ENCODE data around the gene RGS12. TPM values are rescaled to one million over a fixed set of nuclear protein-coding genes. Genes with fewer than 3 reads are reported as not detected.

Gene RGS12, protein sequence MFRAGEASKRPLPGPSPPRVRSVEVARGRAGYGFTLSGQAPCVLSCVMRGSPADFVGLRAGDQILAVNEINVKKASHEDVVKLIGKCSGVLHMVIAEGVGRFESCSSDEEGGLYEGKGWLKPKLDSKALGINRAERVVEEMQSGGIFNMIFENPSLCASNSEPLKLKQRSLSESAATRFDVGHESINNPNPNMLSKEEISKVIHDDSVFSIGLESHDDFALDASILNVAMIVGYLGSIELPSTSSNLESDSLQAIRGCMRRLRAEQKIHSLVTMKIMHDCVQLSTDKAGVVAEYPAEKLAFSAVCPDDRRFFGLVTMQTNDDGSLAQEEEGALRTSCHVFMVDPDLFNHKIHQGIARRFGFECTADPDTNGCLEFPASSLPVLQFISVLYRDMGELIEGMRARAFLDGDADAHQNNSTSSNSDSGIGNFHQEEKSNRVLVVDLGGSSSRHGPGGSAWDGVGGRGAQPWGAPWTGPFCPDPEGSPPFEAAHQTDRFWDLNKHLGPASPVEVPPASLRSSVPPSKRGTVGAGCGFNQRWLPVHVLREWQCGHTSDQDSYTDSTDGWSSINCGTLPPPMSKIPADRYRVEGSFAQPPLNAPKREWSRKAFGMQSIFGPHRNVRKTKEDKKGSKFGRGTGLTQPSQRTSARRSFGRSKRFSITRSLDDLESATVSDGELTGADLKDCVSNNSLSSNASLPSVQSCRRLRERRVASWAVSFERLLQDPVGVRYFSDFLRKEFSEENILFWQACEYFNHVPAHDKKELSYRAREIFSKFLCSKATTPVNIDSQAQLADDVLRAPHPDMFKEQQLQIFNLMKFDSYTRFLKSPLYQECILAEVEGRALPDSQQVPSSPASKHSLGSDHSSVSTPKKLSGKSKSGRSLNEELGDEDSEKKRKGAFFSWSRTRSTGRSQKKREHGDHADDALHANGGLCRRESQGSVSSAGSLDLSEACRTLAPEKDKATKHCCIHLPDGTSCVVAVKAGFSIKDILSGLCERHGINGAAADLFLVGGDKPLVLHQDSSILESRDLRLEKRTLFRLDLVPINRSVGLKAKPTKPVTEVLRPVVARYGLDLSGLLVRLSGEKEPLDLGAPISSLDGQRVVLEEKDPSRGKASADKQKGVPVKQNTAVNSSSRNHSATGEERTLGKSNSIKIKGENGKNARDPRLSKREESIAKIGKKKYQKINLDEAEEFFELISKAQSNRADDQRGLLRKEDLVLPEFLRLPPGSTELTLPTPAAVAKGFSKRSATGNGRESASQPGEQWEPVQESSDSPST (N-terminal part only)
- total RNA-seq = 1 to 10 TPM; 8.0 to 9.4 TPM

DNA sequence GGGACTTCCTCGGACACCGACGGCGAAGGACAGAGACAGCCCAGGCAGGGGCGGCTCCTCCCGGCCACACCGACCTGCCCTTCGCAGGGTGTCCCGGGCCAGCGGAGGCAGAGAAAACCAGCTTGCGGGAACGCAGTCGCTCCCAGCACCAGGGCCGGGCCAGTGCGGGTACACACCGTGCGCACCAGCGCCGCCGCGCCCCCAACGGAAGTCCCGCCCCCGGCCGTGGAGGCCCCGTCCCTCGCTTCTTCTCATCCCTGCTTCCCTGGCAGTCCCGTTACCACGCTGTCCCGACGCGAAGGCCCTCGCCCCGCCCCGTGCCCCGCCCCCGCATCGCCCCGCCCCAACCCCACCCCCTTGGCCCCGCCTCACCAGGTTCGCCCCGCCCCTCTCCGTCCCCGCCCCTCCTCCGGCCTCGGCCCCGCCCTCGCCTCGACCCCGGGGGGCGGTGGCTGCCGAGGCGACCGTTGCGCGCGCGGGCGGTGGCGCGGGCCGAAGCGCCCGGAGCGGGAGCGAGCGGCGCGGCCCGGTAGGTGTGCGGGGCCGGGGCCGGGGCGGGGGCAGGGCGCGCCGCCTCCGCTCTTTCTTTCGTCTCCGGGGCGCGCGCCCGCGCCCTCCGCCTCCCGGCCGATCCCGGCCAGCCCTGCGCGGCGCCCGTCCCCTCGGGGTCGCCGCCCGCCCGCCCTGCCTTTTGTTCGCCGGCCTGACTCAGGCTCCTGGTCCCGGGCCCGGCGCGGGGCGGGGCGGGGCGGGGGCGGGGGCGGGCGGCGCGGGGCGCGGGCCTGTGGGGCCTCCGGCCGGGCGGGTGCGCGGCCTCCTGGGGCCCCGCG lies at the start of gene RGS12:
Gene RGS12, plus strand, starts transcription at position 451 of the 830 bp plus-strand sequence. CDS start 23,150 bp downstream, outside the sequence.
- H3K36me3 Mint-ChIP-seq (ENCODE audit: low read depth) = no peaks in the 10 kb centered on the region
- H3K9me3 Mint-ChIP-seq (ENCODE audit: low read depth) = no peaks in the 10 kb centered on the region
- H3K4me3 Mint-ChIP-seq = peak within 1 kb of the TSS; percentile 81
- intact Hi-C loops (cut with DNase I, micrococcal nuclease) = loop anchor here (1.0 to 5.0 kb wide), 14 partner anchors 10 to 1420 kb away; partner anchors contain the start of genes HTT (in 2 of the 2), HTT-AS (in 2 of the 2), FAM193A (in 1 of the 2) and GRK4 (in 1 of the 2)
- DNase-seq (peak; percentile 93), ATAC-seq (peak; percentile 95)
- POLR2A ChIA-PET = interaction anchor here (0.5 kb wide), 1 partner anchor 96 kb away, joined by 3 read pairs; no protein-coding TSS in a partner anchor
- H3K27ac Mint-ChIP-seq = peak within 1 kb of the TSS; percentile 64
- H3K4me1 Mint-ChIP-seq = peaks cover 11% of the 10 kb centered on the region
- H3K27me3 Mint-ChIP-seq = peaks cover 4% of the 10 kb centered on the region
- CTCF ChIA-PET = no interaction called here

DNA sequence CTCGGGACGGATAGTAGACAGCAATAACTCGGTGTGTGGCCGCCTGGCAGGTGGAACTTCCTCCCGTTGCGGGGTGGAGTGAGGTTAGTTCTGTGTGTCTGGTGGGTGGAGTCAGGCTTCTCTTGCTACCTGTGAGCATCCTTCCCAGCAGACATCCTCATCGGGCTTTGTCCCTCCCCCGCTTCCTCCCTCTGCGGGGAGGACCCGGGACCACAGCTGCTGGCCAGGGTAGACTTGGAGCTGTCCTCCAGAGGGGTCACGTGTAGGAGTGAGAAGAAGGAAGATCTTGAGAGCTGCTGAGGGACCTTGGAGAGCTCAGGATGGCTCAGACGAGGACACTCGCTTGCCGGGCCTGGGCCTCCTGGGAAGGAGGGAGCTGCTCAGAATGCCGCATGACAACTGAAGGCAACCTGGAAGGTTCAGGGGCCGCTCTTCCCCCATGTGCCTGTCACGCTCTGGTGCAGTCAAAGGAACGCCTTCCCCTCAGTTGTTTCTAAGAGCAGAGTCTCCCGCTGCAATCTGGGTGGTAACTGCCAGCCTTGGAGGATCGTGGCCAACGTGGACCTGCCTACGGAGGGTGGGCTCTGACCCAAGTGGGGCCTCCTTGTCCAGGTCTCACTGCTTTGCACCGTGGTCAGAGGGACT lies 49.6 kb upstream of the RGS12 start:
- Mint-ChIP-seq H3K9me3 (ENCODE audit: low read depth) (no peaks in the 10 kb centered on the region), H3K27me3 (no peaks in the 10 kb centered on the region), H3K36me3 (ENCODE audit: low read depth) (peaks cover 2% of the 10 kb centered on the region), H3K27ac (peak overlapping the region; percentile 53), H3K4me1 (peaks cover 10% of the 10 kb centered on the region), H3K4me3 (no peak overlapping the region)
- ChIA-PET CTCF (no interaction called here), POLR2A (interaction anchor here (1.3 kb wide), 1 partner anchor 19 kb away, joined by 5 read pairs; no protein-coding TSS in a partner anchor)
- DNase-seq = no peak
- intact Hi-C loops (cut with DNase I, micrococcal nuclease) = no loop called here
- ATAC-seq = peak; percentile 23

DNA sequence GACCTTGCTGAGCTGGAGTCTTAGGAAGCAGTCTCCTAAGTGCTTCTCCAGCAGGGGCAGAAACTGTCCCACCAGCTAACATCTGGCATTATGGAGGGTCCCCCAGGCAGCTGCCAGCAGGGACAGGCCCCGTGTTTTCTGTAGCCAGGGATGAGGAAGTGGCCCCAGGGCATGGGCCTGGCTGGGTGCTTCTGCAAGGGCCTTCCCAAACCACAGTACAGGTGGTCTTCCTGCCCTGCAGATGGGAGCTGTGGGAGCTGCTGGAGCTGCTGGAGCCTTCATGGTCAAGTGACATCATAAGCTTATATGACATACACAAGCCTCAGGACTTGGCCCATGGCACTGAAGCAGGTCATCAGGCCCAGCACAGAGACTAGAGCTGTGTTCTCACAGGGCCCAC lies 48.8 kb upstream of the RGS12 start:
- intact Hi-C loops (cut with DNase I, micrococcal nuclease) = no loop called here
- no peak overlapping the region for H3K4me3 Mint-ChIP-seq
- CTCF ChIA-PET = no interaction called here

DNA sequence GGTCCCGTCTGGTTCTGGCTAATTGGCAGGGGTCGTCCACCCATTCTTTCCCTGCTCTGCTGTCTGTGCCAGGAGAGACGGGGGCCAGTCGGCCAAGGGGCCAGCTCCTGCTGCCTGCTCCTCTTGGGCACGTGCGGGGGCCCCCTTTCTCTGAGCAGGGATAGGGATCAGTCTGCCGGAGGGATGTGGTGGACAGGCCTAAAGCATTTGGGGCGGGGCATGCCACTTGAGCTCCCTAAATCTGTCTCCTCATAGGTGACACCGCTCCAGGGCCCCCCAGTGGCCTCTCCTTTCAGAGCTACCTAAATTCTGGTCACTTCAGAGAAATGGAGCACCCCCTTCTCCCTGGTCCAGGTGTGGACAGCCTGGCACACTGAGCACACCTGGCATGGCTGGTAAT lies 48.1 kb upstream of the RGS12 start:
- H3K4me3 Mint-ChIP-seq = no peak overlapping the region
- peaks cover 10% of the 10 kb centered on the region for H3K4me1 Mint-ChIP-seq
- no peak for DNase-seq
- no peaks in the 10 kb centered on the region for H3K27me3 Mint-ChIP-seq
- ATAC-seq = no peak
- no peaks in the 10 kb centered on the region for H3K9me3 Mint-ChIP-seq (ENCODE audit: low read depth)
- ChIA-PET CTCF (no interaction called here), POLR2A (no interaction called here)
- H3K27ac Mint-ChIP-seq = no peak overlapping the region
- H3K36me3 Mint-ChIP-seq (ENCODE audit: low read depth) = no peaks in the 10 kb centered on the region
- intact Hi-C loops (cut with DNase I, micrococcal nuclease) = no loop called here

More for the DNA sequence above, 48.8 kb upstream of the RGS12 start:
- DNase-seq (no peak), ATAC-seq (no peak)
- Mint-ChIP-seq H3K4me1 (peaks cover 10% of the 10 kb centered on the region), H3K36me3 (ENCODE audit: low read depth) (no peaks in the 10 kb centered on the region), H3K9me3 (ENCODE audit: low read depth) (no peaks in the 10 kb centered on the region), H3K27me3 (no peaks in the 10 kb centered on the region), H3K27ac (no peak overlapping the region)
- POLR2A ChIA-PET = no interaction called here

DNA sequence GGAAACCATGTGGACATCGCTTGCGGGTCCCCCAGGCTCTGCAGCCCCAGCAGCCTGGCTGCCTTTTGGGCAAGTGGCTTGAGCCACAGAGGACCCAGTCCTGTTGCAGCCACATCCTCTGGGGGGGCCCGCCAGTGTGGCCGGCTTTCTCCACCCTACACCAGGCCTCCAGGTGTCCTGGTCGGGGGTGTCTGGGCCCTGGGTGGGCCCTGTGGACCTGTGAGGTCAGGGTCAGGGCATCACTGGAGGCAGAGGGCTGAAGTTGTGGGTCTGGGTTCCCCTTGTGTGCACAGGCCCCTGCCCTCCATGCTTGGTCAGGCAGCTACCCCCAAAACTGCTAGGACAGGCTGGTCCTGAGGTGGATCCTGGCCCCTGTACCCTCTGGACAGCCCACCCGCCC lies 47.1 kb upstream of the RGS12 start:
- H3K9me3 Mint-ChIP-seq (ENCODE audit: low read depth) = no peaks in the 10 kb centered on the region
- no peaks in the 10 kb centered on the region for H3K27me3 Mint-ChIP-seq
- H3K4me1 Mint-ChIP-seq = peaks cover 10% of the 10 kb centered on the region
- ATAC-seq (no peak), DNase-seq (no peak)
- POLR2A ChIA-PET = no interaction called here
- no peak overlapping the region for H3K27ac Mint-ChIP-seq
- CTCF ChIA-PET = interaction anchor here (0.5 kb wide), 1 partner anchor 269 kb away, joined by 3 read pairs; no protein-coding TSS in a partner anchor
- intact Hi-C loops (cut with DNase I, micrococcal nuclease) = no loop called here
- H3K4me3 Mint-ChIP-seq = no peak overlapping the region
- H3K36me3 Mint-ChIP-seq (ENCODE audit: low read depth) = no peaks in the 10 kb centered on the region

DNA sequence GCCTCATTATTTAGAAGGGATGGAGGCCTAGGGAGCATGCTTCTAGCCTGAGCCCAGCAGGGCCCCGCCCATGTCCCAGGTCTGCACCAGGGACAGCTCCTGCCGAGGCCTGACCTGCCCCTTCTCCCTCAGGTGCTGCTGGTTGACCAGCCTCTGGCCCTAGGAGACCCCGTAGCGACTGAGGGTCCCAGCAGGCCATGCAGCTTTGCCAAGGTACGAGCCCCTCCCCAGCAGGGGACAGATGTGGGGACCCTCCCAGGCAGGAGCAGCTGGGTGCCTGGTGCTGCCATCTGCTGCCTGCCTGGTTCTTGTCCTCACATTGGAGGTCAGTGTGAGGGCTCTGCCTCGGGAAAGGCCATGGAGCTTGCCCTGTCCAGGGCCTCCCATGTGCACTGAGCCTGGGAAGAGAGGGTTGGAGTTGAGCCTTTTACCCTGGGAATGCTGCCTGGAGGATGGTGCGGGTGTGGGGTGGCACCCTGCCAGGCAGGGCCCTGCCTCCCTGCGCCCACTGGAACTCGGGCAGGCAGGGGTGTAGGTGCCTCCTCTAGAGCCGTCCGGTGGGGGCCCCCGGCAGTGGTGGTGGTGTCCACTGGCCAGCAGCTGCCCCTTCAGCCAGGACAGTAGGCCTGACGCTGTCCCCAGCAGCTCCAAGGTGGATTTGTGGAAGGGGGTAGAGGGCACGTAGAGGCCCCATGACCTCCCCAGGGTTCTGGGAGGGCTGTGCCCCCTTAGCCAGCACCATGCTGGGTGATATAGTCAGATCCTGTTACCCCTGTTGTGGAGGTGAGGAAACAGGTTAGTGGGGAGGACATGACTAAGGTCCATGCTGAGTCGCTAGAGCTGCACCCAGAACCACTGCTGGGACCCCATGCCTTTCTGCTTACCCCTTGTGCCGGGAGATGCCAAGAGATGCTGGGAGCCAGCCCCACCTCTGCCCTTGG lies 46.1 kb upstream of the RGS12 start:
- H3K27ac Mint-ChIP-seq = no peak overlapping the region
- H3K27me3 Mint-ChIP-seq = no peaks in the 10 kb centered on the region
- ChIA-PET POLR2A (no interaction called here), CTCF (interaction anchor here (0.5 kb wide), 1 partner anchor 270 kb away, joined by 3 read pairs; no protein-coding TSS in a partner anchor)
- intact Hi-C loops (cut with DNase I, micrococcal nuclease) = no loop called here
- ATAC-seq (no peak), DNase-seq (no peak)
- H3K4me3 Mint-ChIP-seq = no peak overlapping the region
- no peaks in the 10 kb centered on the region for H3K9me3 Mint-ChIP-seq (ENCODE audit: low read depth)
- no peaks in the 10 kb centered on the region for H3K36me3 Mint-ChIP-seq (ENCODE audit: low read depth)
- H3K4me1 Mint-ChIP-seq = peaks cover 10% of the 10 kb centered on the region

DNA sequence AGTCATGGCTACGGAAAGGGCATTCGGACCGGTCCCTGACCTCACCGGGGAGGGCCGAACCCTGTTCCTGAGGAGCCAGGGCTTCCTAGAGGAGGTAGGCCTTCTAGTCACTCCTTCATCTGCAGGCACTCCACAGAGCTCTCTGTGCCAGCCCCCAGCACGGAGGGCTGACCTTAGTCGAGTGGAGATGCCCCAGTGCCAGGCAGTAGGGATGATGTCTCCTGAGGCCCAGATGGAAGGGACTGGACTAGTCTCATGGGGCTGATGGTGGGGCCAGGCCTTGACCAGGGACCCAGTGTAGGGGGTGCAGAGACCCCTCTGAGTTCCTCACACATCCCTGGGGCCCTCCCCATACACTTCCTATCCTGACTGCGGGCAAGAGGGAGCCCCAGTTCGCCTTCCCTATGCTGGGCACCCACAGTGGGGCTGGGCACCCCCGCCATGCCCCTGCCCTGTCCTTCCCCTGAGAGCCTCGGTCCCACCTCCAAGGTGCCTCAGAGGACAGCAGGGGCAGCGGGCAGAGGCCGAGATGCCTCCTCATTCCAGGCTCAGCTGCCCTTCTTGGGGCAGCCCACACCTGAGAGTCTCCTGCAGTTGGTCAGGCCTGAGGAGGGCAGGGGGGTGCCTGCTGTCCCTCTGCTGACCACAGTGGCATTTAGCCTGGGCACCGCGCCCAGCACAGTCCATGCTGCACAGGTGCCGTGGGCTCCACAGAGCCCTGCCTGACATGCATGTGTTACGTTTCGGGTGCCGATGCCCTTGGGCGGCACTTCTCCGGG lies 45.2 kb upstream of the RGS12 start:
- no peaks in the 10 kb centered on the region for H3K27me3 Mint-ChIP-seq
- ATAC-seq (no peak), DNase-seq (no peak)
- H3K9me3 Mint-ChIP-seq (ENCODE audit: low read depth) = no peaks in the 10 kb centered on the region
- no peak overlapping the region for H3K27ac Mint-ChIP-seq
- ChIA-PET POLR2A (no interaction called here), CTCF (no interaction called here)
- no peak overlapping the region for H3K4me3 Mint-ChIP-seq
- peaks cover 6% of the 10 kb centered on the region for H3K4me1 Mint-ChIP-seq
- intact Hi-C loops (cut with DNase I, micrococcal nuclease) = no loop called here
- H3K36me3 Mint-ChIP-seq (ENCODE audit: low read depth) = no peaks in the 10 kb centered on the region

DNA sequence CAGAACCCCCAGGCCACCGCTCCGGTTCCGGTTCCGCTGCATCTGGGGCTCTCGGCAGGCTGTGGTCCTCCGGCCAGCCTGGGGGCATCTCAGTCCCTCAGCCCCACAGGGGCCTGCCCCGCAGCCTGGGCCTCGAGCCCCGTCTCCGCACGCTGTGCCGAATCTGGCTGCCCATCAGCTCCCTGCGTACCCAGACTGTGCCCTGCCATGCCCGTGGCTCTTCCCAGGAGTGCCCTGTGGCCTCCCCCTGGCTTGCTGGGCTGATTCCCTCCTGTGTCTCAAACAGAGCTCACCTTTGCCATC lies 44.7 kb upstream of the RGS12 start:
- ChIA-PET POLR2A (no interaction called here), CTCF (no interaction called here)
- Mint-ChIP-seq H3K27ac (no peak overlapping the region), H3K4me3 (no peak overlapping the region), H3K36me3 (ENCODE audit: low read depth) (no peaks in the 10 kb centered on the region), H3K9me3 (ENCODE audit: low read depth) (no peaks in the 10 kb centered on the region), H3K4me1 (peaks cover under 1% of the 10 kb centered on the region), H3K27me3 (no peaks in the 10 kb centered on the region)
- intact Hi-C loops (cut with DNase I, micrococcal nuclease) = no loop called here
- ATAC-seq (no peak), DNase-seq (no peak)

DNA sequence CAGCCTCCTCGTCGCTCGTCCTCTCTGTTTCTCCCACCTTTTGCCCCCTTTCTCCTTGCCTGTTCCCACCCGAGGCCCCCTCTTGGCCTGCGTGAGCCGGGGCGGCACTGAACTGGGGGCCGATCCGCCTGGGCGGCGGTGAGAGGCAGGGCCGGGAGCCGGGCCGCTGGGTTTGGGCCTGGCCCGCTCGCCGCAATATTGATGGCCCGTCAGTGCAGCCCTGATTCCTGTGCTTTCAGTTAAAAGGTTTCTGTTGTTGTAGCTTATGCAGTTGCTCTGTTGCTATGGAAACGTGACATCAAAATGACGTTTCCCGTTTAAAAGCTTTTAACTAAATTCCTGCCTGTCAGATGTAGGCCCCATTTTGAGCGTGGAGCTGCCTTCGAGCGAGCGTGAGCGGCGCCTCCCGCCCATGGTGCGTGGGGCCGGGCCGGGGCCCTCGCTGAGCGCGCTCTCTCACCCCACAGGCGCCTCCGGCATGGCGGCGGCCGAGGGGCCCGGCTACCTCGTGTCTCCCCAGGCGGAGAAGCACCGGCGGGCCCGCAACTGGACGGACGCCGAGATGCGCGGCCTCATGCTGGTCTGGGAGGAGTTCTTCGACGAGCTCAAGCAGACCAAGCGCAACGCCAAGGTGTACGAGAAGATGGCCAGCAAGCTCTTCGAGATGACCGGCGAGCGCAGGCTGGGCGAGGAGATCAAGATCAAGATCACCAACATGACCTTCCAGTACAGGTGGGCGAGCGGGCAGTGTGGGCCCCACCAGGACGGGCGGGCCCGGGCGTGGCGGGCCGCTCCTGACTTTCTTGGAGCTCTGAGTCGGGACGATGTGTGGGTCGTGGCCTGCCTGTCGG lies 43.8 kb upstream of the RGS12 start, which contains the start of gene MSANTD1:
Gene MSANTD1, plus strand, starts transcription at position 349 of the 851 bp plus-strand sequence. Its CDS starts 64 bp downstream, at position 413.
- no peaks in the 10 kb centered on the region for H3K9me3 Mint-ChIP-seq (ENCODE audit: low read depth)
- no peak within 1 kb of the TSS for H3K4me3 Mint-ChIP-seq
- intact Hi-C loops (cut with DNase I, micrococcal nuclease) = no loop called here
- no peaks in the 10 kb centered on the region for H3K27me3 Mint-ChIP-seq
- no peak within 1 kb of the TSS for H3K27ac Mint-ChIP-seq
- CTCF ChIA-PET = no interaction called here
- DNase-seq (no peak), ATAC-seq (no peak)
- POLR2A ChIA-PET = no interaction called here
- no peaks in the 10 kb centered on the region for H3K4me1 Mint-ChIP-seq
- no peaks in the 10 kb centered on the region for H3K36me3 Mint-ChIP-seq (ENCODE audit: low read depth)
